ENCODE results near the gene KLF15.

KLF15 gene

DNA sequence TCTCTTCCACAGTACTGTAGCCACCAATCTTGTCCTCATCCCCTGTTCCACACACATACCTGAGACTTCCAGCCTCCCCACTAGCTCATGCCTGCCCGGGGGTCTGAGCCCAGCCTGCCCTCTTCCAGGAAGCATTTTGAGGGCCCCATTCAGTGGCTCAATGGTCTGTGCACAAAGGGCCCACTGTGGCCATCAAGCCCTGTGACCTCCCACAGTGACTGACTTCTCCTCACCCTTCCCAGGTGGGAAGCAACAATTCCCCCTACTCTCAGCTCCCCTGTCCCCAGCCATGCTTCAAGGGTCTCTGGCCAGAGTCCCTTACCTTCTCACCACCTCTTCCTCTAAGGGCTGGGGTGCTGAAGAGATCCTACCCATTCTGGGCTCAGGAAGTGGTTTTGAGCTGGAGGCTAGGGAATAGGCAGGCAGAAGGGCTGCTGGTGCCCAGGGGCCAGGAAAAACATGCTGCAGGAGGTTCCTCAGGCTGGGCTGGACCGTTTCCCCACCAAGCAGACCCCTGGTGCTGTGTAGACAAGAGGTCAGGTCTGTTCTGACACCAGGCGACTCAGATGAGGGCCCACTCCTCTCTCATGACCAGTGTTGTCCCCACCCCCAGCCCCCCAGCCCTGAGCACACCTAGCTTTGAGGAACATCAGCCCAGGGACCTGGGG lies 3.0 kb upstream of the KLF15 start:
- DNase-seq: no peak

- no peak for DNase-seq
Observed at GRCh38 chr3:126358816-126359181, 1.6 kb upstream of the KLF15 start.

DNA sequence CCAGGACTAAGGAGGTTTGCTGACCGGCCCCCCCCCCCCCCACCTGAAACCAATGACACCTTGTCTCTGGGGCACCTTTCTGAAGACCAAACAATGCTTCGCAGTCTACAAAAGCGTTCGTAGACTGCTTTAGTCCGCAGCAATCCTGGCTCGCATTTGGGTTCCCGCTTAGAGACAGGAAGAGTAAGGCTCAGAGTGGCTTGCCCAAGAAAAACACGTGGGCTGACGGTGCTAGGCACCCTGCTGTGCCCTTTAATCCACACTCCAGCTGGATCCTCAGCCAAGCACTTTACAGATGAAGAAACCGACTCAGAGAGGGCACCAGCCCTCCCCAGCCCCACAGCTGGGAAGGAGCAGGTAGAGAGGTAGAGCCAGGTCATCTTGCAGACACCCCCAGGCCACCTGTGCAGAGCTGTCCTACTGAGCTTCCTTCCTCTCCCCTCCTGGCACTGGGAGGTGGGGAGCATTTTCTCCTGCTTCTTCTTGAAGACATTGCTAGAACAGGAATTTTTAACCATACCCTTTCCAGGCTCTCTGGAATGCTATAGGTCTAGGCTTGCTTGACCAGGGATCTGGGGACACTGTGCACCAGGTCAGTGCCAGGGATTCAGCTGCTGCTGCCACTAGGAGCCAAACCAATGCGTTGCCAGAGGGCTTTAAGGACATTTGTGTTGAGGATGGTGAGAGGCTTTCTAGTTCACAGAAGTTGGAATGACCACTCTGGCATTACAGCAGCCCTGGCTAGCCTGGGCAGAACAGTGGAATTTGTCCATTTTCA lies 1.0 kb upstream of the KLF15 start:
- no peak for DNase-seq

GRCh38 chr3:126356373-126357264 lies 589 bp downstream of the KLF15 start:
- DNase-seq: no peak

DNA sequence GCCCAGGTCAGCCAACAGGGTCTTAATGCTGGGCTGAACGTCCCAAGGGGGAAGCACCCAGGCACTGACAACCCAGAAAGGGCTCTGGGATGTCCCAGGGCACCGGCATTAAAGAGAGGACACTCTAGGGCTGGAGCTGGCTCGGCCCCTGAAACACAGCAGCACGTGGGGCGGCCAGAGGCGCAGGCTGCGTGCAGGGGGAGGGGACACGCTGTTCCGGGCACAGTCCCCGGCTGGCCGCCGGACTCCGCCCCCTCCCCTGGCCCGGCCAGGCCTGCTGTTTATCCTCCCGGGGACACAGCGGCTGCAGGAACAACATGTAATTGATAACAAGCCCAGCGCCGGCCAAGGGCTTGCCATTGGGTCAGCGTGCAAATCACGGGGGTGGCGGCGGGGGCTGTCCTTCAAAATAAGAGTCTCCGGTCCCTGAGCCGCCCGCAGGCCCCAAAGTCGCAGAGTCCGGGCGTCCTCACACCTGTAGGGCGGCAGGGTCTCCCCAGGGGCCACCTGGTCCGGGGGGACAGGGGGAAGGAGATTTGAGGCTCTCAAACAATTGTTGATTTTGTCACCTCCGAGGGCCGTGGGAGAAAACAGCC lies 1.3 kb downstream of the KLF15 start:
- DNase-seq: no peak

- no peak for DNase-seq
Observed at GRCh38 chr3:126355251-126355650, 2.0 kb downstream of the KLF15 start.

GRCh38 chr3:126354776-126355175 lies 2.4 kb downstream of the KLF15 start:
- no peak for DNase-seq

GRCh38 chr3:126353694-126354321 lies 3.4 kb downstream of the KLF15 start:
- DNase-seq: no peak

DNA sequence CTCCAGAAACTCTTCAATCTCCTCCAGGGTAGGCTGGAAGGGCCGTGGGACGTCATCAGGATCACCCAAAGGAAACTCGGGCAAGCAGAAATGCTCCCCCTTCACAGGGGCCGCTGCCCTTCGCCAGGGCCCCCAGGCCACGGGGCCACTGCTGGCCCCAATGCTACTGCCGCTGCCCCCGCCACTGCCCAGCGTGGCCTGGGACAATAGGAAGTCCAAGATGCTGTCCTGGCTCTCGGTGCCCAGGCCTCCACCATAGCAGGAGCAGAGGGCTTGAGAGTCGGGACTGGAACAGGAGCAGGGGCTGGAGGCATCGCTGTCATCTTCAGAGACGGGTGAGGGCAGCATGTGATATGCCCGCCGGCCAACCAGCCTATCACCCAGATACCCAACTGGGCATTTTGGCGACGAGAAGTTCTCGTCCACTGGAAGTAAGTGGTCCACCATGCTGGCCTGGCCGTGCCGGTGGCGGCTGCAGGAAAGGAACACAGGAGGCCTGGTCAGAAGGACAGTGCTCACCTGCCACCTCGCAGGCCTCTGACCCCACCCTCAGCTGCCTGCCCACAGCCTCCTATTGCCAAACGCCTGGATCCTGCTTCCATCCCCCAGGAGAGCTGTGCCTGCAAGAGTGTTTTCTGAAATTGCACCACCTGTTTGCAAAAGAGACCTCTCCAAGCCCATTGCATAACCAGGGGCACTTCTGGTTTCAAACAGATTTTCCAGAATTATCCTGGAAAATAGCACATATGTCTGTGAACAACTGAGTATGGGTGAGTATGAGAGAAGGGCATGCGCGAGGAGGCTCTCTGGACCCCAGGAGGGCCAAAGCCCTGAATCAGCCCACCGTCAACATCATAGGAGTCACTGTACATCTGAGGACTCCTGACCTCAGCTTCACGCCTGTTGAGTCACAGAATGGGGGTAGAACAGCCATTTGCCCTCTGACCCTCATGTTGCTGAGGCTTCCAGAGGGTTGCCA lies 4.4 kb downstream of the KLF15 start:
- no peak for DNase-seq

DNA sequence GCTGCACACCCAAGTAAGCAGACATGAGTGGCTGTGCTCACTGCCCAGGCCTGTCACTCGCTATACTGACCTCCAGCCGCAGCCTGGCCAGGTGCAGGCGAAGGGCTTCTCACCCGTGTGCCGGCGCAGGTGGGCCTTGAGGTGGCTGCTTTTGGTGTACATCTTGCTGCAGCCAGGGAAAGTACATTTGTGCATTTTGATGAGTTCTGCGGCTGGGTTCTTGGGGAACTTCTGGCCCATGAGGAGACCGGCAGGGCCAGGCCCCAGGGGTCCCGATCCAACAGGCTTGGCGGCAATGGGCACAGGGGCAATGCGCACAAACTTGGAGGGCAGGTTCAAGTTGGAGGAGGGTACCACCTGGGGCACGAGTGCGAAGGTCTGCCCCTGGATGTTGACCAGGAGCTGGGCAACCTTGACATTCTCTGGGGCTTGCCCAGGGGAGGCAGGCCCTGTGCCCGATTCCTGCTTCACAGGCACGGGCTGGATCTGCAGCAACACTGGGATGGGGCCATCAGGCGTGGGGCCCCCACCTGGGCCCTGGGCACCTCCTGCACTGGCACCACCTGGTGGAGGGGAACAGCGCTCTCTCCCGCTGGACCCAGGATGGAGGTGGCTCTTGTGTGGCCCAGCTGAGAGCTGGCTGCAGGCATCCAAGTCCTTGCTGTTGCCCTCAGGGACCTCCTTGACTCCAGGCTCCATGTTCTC lies 5.3 kb downstream of the KLF15 start:
- DNase-seq: no peak

DNA sequence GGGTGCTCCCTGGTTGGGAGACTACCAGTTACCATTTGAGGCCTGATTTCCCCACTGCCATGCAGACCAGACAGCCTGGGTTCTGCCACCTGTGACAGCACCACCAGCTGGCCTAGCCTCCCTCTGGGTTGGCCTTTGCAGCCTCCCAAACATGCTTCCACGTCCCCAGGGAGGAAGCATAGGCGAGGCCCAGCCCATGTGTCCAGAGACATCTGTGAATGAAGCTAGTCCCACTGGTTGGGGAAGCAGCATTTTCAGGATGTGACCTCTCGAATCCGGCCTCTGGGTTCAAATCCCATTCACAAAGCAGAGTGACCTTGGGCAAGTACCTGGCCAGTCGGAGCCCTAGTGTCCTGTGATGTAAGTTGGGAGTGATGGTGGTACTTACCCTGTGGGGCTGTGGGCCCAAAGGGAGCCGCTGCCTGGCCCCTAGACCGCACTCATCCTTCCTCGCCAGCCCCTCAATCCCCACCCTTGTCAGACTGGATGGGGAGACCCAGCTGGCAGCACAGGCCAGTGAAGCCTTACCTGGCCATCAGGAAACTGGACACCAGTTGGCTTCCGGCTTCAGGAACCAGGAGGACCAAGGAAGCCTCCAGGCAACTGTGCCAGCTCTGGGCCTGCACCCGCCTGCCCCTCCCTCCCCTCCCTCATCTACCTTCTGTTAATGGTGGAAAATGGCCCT lies 6.0 kb downstream of the KLF15 start:
- no peak for DNase-seq

DNA sequence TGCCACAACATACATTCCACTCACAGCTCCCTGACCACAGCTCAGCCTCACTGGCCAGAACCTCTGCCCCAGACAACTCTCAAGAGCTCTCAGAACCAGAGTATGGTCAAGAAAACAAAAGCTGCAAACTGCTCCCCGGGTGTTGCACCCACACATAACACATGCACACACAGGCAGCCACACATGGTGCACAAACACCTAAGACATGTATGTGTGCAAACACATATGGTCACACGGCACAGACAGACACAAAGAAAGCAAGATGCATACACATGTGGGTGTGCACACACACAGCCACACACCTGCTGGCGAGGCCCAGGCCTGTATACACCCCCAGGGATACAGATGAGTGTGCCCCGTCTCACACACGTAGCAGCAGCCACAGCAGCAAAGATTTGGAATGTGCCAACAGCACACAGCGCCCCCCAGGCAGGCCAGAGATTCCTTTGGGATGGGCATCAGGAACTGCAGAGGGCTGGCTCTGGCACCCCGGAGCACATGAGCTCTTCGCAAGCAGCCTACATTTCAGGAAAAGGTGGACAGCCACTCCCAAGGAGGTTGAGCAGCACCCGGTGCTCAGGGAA lies 6.6 kb downstream of the KLF15 start:
- no peak for DNase-seq

GRCh38 chr3:126349611-126350501 lies 7.4 kb downstream of the KLF15 start:
- DNase-seq: no peak

- DNase-seq: no peak
Observed at GRCh38 chr3:126349071-126349470, 8.1 kb downstream of the KLF15 start.

- no peak for DNase-seq
Observed at GRCh38 chr3:126348308-126348920, 8.8 kb downstream of the KLF15 start.

DNA sequence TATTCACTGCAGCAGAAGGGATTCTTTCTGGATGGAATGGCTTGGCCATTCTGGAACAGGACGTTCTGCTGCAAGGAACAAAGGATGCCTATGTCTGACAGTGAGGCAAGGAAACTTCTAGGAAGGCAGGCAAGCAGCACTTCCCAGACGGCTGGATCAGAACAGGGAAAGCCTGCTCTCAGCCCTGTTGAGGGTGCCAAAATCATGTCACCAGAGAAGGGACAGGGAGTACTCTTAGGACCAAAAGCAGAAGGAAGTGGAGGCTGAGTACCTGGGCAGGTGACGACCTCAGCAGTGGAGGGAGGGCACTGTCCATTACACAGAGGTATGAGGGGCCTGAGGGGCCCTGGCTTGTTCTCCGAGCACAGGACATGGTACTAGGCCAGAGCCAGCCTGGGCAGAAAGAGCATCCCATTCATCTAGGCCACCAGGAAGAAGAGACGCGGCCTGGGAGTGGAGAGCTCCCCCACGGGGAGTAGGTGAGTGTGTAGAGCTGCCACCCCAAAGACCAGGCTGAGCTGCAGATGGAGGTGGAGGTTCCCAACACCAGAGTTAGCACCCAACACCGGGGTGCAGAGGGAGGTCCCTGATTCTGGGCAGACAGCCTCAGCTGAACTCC lies 9.6 kb downstream of the KLF15 start:
- DNase-seq: no peak

- no peak for DNase-seq
Observed at GRCh38 chr3:126346466-126346865, 10.7 kb downstream of the KLF15 start.

Data from cortex of kidney (tissue), 1 donor.